BLaER1 (cell line): ENCODE data around the gene SLC8A2.

Experiments used
- H3K27ac ChIP-seq: shearing (Covaris generic); formaldehyde crosslinking; 2 replicates; pipeline ENCODE4 v1.8.1; 2022
- H3K27me3 ChIP-seq: shearing (Covaris generic); formaldehyde crosslinking; 2 replicates; pipeline ENCODE4 v1.8.1; 2022
- H3K36me3 ChIP-seq: shearing (Covaris generic); formaldehyde crosslinking; 2 replicates; pipeline ENCODE4 v1.8.1; 2022
- H3K4me1 ChIP-seq: shearing (Covaris generic); formaldehyde crosslinking; 2 replicates; pipeline ENCODE4 v1.8.1; 2022
- H3K4me2 ChIP-seq: shearing (Covaris generic); formaldehyde crosslinking; 2 replicates; pipeline ENCODE4 v1.8.1; 2022
- H3K4me3 ChIP-seq: shearing (Covaris generic); formaldehyde crosslinking; 2 replicates; pipeline ENCODE4 v1.8.1; 2022
- H3K9ac ChIP-seq: shearing (Covaris generic); formaldehyde crosslinking; 2 replicates; pipeline ENCODE4 v1.8.1; 2022
- H3K9me3 ChIP-seq: shearing (Covaris generic); formaldehyde crosslinking; 2 replicates; pipeline ENCODE4 v1.8.1; 2022
- H4K20me1 ChIP-seq: shearing (Covaris generic); formaldehyde crosslinking; 2 replicates; pipeline ENCODE4 v1.8.1; 2022
- Cebpa-rat ChIP-seq: shearing (Covaris generic); IDR thresholded peaks from 2 replicates; pipeline ENCODE4 v1.8.1; 2022

Gene SLC8A2

DNA sequence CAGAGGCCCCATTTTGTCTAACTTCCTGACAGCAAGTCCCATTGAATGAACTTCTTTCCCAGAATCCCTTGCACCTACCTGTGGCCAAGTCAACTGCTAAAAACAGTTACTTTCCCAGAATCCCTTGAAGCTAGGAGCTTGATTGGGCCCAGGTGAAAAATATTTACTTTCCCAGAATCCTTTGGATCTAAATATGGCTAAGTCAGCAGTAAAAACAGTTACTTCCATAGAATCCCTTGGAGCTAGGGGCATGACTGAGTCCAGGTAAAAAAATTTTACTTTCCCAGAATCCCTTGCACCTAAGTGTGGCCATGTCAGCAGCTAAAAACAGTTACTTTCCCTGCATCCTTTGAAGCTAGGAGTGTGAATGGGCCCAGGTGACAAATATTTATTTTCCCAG lies 39.2 kb downstream of the SLC8A2 start:
- H3K4me2 ChIP-seq, result peak overlapping the region; percentile 35
- H3K36me3 ChIP-seq, result no peaks in the 10 kb centered on the region
- no peak for TF ChIP-seq Cebpa-rat
- H3K27me3 ChIP-seq, result peaks cover 62% of the 10 kb centered on the region
- H3K9me3 ChIP-seq, result peaks cover 10% of the 10 kb centered on the region; the same call in 1 of the 2 replicates
- H3K27ac ChIP-seq, result no peak overlapping the region
- no peak overlapping the region for H3K9ac ChIP-seq
- peaks cover 66% of the 10 kb centered on the region for H3K4me1 ChIP-seq
- no peak overlapping the region for H3K4me3 ChIP-seq
- H4K20me1 ChIP-seq, result peaks cover 37% of the 10 kb centered on the region

- peaks cover 61% of the 10 kb centered on the region for H3K27me3 ChIP-seq
- peaks cover 10% of the 10 kb centered on the region; the same call in 1 of the 2 replicates for H3K9me3 ChIP-seq
- no peak overlapping the region for H3K9ac ChIP-seq
- no peaks in the 10 kb centered on the region for H3K36me3 ChIP-seq
- no peak for TF ChIP-seq Cebpa-rat
- no peak overlapping the region for H3K4me3 ChIP-seq
- H3K27ac ChIP-seq, result no peak overlapping the region
- H4K20me1 ChIP-seq, result peaks cover 35% of the 10 kb centered on the region
- peak overlapping the region; percentile 35 for H3K4me2 ChIP-seq
- H3K4me1 ChIP-seq, result peaks cover 68% of the 10 kb centered on the region
Measured at GRCh38 chr19:47432091-47432490, 39.6 kb downstream of the SLC8A2 start.

GRCh38 chr19:47430041-47430802 lies 41.5 kb downstream of the SLC8A2 start:
- H3K4me1 ChIP-seq, result peaks cover 54% of the 10 kb centered on the region
- no peak for TF ChIP-seq Cebpa-rat
- H3K27me3 ChIP-seq, result peaks cover 78% of the 10 kb centered on the region
- no peak overlapping the region for H3K9ac ChIP-seq
- peaks cover 10% of the 10 kb centered on the region; the same call in 1 of the 2 replicates for H3K9me3 ChIP-seq
- H3K4me2 ChIP-seq, result peak overlapping the region; percentile 97
- peaks cover 24% of the 10 kb centered on the region; the same call in 1 of the 2 replicates for H4K20me1 ChIP-seq
- no peaks in the 10 kb centered on the region for H3K36me3 ChIP-seq
- 0 out of 2 replicates have a peak overlapping the region, but pooled peaks have one; percentile 38 for H3K4me3 ChIP-seq
- no peak overlapping the region for H3K27ac ChIP-seq

DNA sequence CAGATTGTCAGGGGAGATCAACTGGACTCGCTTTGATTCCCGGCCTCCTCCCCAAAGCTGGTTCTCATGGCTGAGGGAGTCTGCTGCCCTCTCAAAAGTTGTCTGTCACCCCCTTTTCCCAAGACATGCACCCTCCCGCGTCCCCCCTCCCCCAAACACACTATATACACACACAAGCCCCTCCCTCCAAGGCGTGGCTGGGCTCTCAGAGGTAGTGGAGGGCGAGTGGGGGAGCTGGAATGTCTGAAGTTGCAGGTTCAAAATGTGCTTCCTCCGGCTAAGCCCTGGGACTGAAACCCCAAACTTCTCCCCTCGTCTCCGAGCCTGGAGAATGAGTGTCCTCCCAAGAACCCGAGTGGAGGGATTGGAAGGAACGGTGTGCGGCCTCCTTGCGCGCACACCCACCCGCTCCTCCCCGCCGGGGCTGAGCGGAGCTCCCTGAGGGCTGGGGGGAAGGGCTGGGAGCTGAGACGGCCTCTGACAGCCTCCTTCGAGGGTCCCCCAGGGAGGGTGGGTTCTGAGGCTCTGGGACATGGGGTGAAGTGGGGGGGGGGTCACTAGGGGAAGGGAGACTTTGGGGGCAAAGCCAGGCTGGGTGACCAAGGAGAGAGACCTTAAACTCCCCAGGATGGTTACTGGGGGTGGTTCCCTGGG lies 42.4 kb downstream of the SLC8A2 start:
- peaks cover 49% of the 10 kb centered on the region for H3K4me1 ChIP-seq
- TF ChIP-seq Cebpa-rat, result no peak
- no peaks in the 10 kb centered on the region for H3K36me3 ChIP-seq
- peaks cover 10% of the 10 kb centered on the region; the same call in 1 of the 2 replicates for H3K9me3 ChIP-seq
- H3K9ac ChIP-seq, result no peak overlapping the region
- peak overlapping the region; percentile 97 for H3K4me2 ChIP-seq
- peaks cover 24% of the 10 kb centered on the region; the same call in 1 of the 2 replicates for H4K20me1 ChIP-seq
- H3K4me3 ChIP-seq, result no peak overlapping the region
- H3K27me3 ChIP-seq, result peaks cover 81% of the 10 kb centered on the region
- no peak overlapping the region for H3K27ac ChIP-seq

DNA sequence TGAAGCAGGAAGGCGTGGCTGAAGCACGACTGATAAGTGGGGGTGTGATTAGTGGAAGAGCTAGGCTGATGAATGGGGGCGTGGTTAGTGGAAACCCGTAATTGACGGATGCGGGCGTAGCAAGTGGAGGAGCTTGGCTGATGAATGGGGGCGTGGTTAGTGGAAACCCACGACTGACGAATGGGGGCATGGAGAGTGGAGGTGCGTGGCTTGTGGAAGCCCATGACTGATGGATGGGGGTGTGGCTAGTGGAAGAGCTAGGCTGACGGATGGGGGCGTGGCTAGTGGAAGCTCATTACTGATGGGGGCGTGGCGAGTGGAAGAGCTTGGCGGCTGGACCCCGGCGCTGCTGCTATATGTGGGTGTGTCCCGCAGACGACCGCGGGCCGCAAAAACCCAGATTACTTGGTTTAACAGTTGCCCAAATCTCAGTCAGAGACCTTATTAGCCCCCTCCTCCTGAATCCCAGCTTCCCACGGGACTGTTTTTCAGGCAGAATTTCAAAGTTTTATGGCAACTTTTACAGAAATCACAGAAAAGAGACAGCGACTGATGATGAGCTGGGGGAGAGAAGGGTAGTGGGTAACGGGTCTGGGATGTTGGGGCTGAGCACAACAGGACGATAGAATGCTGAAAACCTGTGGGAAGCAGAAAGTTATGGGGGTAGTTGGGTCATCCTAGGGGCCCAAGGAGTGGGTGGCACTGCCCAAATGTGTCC lies 43.4 kb downstream of the SLC8A2 start:
- no peak overlapping the region for H3K27ac ChIP-seq
- TF ChIP-seq Cebpa-rat, result no peak
- peaks cover 85% of the 10 kb centered on the region for H3K27me3 ChIP-seq
- peaks cover 49% of the 10 kb centered on the region for H3K4me1 ChIP-seq
- peaks cover 29% of the 10 kb centered on the region; the same call in 1 of the 2 replicates for H4K20me1 ChIP-seq
- H3K4me3 ChIP-seq, result peak overlapping the region; percentile 55
- H3K9me3 ChIP-seq, result peaks cover 8% of the 10 kb centered on the region; the same call in 1 of the 2 replicates
- peak overlapping the region; percentile 97 for H3K4me2 ChIP-seq
- H3K36me3 ChIP-seq, result no peaks in the 10 kb centered on the region
- no peak overlapping the region for H3K9ac ChIP-seq

GRCh38 chr19:47427241-47428176 lies 44.2 kb downstream of the SLC8A2 start:
- no peak overlapping the region for H3K27ac ChIP-seq
- peaks cover 85% of the 10 kb centered on the region for H3K27me3 ChIP-seq
- peaks cover 29% of the 10 kb centered on the region; the same call in 1 of the 2 replicates for H4K20me1 ChIP-seq
- no peak for TF ChIP-seq Cebpa-rat
- no peaks in the 10 kb centered on the region for H3K36me3 ChIP-seq
- no peak overlapping the region for H3K9ac ChIP-seq
- no peaks in the 10 kb centered on the region for H3K9me3 ChIP-seq
- peak overlapping the region; percentile 55; the same call in 1 of the 2 replicates for H3K4me3 ChIP-seq
- H3K4me2 ChIP-seq, result peak overlapping the region; percentile 97
- peaks cover 44% of the 10 kb centered on the region for H3K4me1 ChIP-seq

GRCh38 chr19:47423203-47423882 lies 48.4 kb downstream of the SLC8A2 start:
- Histone ChIP-seq H3K4me2 (no peak overlapping the region), H3K4me1 (peaks cover 56% of the 10 kb centered on the region), H3K27me3 (peaks cover 86% of the 10 kb centered on the region), H3K4me3 (no peak overlapping the region), H3K9me3 (no peaks in the 10 kb centered on the region), H3K9ac (no peak overlapping the region), H3K27ac (no peak overlapping the region), H3K36me3 (no peaks in the 10 kb centered on the region), H4K20me1 (peaks cover 51% of the 10 kb centered on the region)
- TF ChIP-seq Cebpa-rat, result no peak

DNA sequence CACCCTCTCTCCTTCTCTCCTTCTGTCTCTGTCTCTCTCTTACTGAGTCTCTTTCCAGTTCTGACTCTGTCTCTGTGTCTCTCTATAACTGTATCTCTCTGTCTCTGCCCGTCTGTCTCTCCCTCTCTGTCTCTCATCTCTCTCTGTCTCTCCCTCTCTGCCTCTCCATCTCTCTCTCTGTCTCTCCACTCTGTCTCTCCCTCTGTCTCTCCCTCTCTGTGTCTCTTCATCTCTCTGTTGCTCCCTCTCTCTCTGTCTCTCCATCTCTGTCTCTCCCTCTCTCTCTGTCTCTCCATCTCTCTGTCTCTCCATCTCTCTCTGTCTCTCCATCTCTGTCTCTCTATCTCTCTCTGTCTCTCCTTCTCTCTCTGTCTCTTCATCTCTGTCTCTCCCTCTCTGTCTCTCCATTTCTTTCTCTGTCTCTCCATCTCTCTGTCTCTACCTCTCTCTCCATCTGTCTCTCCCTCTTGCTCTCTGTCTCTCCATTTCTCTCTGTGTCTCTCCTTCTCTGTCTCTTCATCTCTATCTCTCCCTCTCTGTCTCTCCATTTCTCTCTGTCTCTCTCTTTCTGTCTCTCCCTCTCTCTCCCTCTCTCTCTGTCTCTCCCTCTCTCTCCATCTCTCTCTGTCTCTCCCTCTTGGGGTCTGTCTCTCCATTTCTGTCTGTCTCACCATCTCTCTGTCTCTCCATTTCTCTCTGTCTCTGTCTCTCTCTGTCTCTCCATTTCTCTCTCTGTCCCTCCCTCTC lies 49.1 kb downstream of the SLC8A2 start:
- H3K9me3 ChIP-seq, result no peaks in the 10 kb centered on the region
- peaks cover 54% of the 10 kb centered on the region for H3K4me1 ChIP-seq
- TF ChIP-seq Cebpa-rat, result no peak
- H3K36me3 ChIP-seq, result no peaks in the 10 kb centered on the region
- peaks cover 55% of the 10 kb centered on the region for H4K20me1 ChIP-seq
- no peak overlapping the region for H3K27ac ChIP-seq
- peak overlapping the region; percentile 28; the same call in 1 of the 2 replicates for H3K4me3 ChIP-seq
- peak overlapping the region; percentile 82 for H3K4me2 ChIP-seq
- H3K9ac ChIP-seq, result no peak overlapping the region
- H3K27me3 ChIP-seq, result peaks cover 94% of the 10 kb centered on the region
